NCI-H2029 (cell line): ENCODE measurements around the gene ITPK1.
"Not testable (repeated sequence)": the region's sequence is repeated elsewhere in the genome, so short reads cannot be mapped to it uniquely, and the experiment has no call there.

ENCODE experiments used
- DNase-seq: peaks from one replicate; lab custom pipeline; 2025; lab: John Stamatoyannopoulos, UW

The ITPK1 gene

GRCh38 chr14:93131257-93131820 is 15.6 kb upstream of the ITPK1 start:
- DNase-seq = not testable (repeated sequence)

GRCh38 chr14:93128725-93129459 is 13.2 kb upstream of the ITPK1 start:
- no peak for DNase-seq

- DNase-seq = no peak
These were observed 10.4 kb upstream of the ITPK1 start for GRCh38 chr14:93126111-93126510.

- no peak for DNase-seq
These were observed 7.1 kb upstream of the ITPK1 start for GRCh38 chr14:93122826-93123225.

DNA sequence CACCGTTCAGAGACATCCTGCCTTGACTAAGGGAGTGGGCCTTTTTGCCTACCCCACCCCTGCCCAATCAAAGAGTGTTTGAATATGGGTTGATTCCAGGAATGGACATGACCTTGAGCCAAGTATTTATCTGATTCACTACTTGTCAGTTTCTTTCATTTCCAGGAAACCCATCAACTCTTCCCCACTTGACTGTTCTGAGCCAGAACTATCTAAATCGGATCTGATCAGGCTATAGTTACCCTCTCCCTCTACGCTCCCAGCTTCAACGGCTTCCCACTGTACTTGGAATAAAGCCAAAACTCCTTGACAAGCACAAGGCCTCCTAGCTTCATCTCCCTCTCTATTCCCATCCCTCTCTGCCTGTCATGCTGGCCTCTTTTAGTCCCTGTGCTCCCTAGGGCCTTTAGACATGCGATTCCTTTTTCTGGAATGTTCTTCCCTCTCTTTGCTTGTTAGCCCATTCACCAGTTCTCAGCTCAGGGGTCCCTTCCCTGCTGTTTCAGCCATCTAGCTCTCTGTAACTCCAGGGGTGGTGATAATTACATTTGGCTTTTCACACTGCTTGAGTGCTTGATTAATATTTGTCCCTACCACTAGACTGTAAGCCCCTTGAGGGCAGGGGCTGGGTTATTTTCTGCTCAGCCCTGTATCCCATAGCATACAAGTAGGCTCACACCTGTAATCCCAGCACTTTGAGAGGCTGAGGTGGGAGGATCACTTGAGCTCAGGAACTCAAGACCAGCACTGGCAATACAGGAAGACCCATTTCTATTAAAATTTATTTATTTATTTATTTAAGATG is 5.5 kb upstream of the ITPK1 start:
- no peak for DNase-seq

GRCh38 chr14:93120517-93120916 is 4.8 kb upstream of the ITPK1 start:
- no peak for DNase-seq

- no peak for DNase-seq
These were observed 1.0 kb upstream of the ITPK1 start for GRCh38 chr14:93116676-93117200.

DNA sequence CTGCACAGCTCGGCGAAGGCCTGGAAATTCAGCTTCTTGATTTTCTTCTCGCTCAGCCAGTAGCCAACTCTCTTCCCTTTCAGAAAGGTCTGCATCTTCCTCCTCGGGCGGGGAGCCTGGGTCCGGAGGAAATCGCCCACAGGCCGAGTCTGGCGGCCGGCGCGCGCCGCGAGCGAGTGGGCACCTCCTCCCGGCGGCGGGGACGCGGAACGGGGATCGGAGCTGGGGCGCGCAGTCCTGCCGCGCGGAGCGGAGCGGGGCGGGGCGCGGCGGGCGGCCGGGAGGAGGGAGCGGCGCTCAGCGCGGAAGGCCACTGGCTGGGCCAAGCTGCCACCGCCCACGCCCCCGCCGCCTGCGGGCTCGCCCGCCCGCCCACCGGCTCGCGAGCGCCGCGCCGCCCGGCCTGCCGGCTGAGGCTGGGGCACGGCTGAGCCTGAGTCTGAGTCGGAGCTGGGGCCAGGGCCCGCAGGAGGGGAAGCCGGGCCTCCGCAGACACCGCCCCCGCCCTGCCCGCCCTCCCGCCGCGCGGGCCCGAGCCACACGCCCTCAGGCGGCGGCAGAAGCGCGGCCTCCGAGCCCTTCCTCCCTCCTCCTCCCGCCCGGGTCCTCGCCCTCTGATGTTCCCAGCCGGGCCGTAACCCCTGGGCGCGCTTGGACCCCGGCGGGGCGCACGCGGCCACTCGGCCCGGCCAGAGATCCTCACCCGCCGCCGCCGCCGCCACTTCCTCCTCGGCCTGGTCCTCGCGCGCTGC is 480 bp downstream of the ITPK1 start:
- peak; percentile 39 for DNase-seq

GRCh38 chr14:93114713-93115068 is 1.0 kb downstream of the ITPK1 start:
- DNase-seq = no peak

DNA sequence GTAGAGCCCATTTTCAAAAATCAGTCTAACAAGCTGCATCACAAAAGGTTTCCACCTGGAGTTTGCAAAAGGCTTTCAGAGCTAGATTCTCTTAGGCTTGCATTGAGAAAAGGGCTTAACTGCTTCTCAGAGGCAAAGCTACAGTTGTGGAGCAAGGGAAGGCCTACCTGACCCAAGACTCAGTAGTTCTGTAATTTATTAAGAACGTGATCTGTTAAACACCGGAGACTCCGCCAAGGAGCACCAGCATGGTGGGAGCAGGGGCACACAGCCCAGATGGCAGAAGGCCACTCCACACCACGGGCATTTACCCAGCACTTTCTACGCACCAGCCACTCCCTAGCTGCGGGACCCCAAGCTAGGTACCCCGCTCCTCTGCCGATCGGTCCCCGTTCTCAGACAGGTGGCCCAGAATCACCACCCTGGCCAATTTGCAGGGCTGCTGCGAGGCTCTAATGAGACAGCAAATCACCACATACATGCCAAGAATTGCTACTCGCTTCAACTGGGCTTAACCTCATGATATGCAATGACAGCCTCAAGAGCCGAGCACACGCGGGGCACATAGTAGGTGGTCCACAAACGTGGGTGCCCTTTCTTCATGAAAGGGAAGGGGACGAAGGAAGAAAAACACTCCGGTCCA is 1.5 kb downstream of the ITPK1 start:
- no peak for DNase-seq

DNA sequence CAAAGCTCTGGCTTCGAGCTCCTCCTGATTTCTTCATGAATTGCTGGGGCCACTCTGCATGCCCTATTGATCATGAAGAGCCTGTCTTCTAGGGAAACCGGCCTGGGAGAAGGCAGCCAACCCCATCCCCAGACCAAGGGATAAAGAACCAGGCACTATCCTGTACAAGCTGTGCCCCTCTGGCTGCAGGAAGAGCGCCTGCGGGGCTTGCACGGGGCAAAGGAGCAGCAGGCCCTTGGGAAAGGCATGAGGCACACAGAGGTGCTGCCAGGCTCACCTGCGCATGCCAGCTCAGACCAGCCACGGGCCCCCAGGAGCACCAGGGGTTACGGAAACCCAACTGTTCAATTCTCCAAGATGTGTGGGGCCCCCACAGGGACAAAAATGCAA is 2.1 kb downstream of the ITPK1 start:
- DNase-seq = no peak

DNA sequence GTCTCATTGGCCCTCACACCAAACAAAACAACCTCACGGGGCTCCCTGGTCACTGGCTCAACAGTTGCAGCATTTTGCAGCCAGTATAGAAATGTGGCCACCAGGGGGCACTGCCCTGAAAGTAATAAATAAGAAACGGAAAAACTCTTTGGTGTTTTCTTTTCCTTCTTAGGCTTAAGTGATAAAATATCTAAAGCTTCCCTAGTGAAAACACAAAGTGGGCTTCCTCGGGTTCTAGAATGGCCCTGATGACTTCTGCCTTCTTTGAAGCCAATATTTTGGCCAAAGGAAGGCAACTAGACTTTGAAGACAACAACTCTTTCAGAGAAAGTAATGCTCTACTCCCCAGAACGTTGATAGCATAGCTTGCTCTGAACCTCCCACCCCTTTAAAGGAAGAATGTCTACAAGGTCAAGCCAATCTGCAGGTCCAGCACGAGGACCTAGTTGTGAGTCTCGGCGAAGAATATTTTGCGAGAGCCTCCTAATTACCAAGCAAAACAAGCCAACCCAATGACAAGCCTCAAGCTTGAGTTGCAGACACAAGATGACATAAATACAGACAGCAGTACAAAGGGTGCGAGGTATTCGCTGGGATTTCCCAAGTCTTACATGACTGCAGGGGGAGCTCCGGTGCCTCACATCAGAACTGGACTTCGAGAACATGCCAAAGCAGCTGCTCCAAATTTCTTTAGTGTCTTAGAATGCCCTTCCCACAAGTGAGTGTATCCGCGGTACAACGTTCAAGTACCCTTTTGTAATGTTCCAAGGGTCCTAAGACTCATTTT is 2.6 kb downstream of the ITPK1 start:
- no peak for DNase-seq

- peak; percentile 74 for DNase-seq
These were observed 4.2 kb downstream of the ITPK1 start for GRCh38 chr14:93111541-93111940.

DNA sequence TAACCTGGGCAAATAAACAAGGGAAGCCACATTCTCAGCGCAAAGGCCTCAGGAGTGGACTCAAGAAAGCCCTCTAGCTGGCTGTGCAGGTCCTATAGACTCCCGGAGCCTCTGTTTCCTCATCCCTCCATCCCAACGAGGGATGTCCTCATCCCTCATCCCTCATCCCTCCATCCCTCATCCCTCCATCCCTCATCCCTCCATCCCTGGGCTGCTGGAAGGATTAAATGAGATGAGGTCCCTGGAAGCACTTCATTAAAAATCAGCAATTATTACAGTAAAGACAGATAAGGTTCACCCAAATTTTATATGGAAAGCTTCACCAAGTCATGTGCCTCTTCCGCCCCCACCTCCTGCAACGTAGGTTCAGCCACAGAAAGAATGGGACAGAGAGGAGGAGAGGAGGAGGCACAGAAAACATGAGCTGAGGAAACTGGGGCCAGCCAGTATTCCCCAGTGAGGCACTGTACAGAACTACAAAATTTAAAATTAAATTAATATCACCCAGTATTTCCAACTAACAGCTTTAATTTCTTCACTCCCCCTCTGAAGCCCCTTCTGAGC is 4.8 kb downstream of the ITPK1 start:
- no peak for DNase-seq

GRCh38 chr14:93109572-93110481 is 5.9 kb downstream of the ITPK1 start:
- no peak for DNase-seq

GRCh38 chr14:93108105-93108504 is 7.6 kb downstream of the ITPK1 start:
- DNase-seq = no peak

DNA sequence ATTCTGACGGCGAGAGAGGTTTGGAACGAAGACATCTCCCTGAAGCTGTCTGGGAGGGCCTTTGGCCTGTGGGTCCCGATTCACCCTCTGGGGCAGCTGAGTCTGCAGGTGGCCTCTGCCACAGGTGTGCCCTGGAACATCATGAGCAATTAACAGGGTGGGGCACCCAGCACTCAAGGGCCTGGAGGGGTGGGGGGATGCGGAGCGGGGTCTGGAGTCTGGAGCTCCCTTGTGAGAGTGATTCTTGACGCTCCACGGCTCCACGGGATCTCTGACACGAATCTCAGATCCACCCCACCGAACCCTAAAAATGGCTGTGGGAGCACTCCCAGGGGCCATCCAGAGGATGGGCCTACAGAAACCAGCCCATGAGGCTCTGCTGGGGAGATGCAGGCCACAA is 8.3 kb downstream of the ITPK1 start:
- DNase-seq = no peak

DNA sequence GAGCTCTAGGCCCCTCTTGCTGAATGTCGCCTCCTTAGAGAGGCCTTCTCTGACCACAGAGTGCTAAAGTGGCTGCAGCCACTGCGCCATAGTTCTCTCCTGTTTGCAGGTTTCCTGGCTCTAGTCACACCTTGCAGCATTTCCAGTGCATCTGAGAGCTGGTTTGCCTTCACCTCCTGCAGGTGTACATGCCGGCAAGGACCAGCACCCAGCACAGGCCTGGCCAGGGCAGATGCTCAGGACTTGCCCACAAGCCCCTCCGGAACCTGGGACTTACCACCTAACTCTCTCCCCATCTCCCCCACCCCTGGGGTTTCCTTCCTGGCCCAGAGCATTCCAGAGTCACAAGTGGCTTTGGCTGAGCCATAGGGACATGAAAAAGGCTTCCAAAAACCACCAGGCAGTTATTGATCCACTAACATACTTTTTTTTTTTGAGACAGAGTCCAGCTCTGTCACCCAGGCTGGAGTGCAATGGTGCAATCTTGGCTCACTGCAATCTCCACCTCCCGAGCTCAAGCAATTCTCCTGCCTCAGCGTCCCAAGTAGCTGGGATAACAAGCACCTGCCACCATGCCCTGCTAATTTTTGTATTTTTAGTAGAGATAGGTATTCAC is 9.1 kb downstream of the ITPK1 start:
- no peak for DNase-seq

DNA sequence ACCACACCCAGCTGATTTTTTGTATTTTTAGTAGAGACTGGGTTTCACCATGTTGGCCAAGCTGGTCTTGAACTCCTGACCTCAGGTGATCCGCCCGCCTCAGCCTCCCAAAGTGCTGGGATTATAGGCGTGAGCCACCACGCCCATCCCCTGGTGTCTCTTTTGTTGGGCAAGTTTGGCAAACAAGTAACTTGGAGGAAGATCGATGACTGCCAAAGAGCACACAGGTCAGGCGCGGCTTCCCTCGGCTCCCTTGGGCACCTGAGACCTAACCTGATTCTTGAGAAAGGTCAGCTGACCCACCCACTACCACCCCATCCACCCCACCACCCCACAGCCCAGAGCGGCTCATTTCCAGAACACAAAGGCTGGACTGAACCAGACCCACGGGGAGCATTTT is 9.9 kb downstream of the ITPK1 start:
- DNase-seq = not testable (repeated sequence)
